Epithelial cell of esophagus (primary cell): ENCODE measurements around the gene MICU1.
"Not testable (repeated sequence)": the region's sequence is repeated elsewhere in the genome, so short reads cannot be mapped to it uniquely, and the experiment has no call there.

ENCODE experiments used
- DNase-seq: peaks from one replicate; pipeline ENCODE4 v3.0.0; 2010; ENCODE audit warnings: low read depth
- H3K4me3 ChIP-seq: 2 replicates; pipeline ENCODE4 v1.5.1; 2011; ENCODE audit warnings: mild to moderate bottlenecking, low read length, control low read depth
- CTCF ChIP-seq: IDR thresholded peaks from 2 replicates; pipeline ENCODE4 v1.5.1; 2011; ENCODE audit warnings: low read depth, mild to moderate bottlenecking, low read length, control low read depth, inconsistent platforms; ENCODE audit not compliant: insufficient read depth; ENCODE audit errors: missing control alignments

Gene MICU1

GRCh38 chr10:72349438-72349837 lies 276.4 kb downstream of the MICU1 start:
- TF ChIP-seq CTCF, result no peak
- H3K4me3 ChIP-seq, result no peak overlapping the region
- DNase-seq, result peak; percentile 45

- no peak for DNase-seq
- no peak overlapping the region for H3K4me3 ChIP-seq
- TF ChIP-seq CTCF, result no peak
Observed at GRCh38 chr10:72348282-72348681, 277.6 kb downstream of the MICU1 start.

- not testable (repeated sequence) for DNase-seq, H3K4me3 ChIP-seq
Observed at GRCh38 chr10:72346117-72346516, 279.8 kb downstream of the MICU1 start.

- no peak for DNase-seq
- H3K4me3 ChIP-seq, result no peak overlapping the region
- TF ChIP-seq CTCF, result no peak
Observed at GRCh38 chr10:72344932-72345331, 280.9 kb downstream of the MICU1 start.

GRCh38 chr10:72342911-72343310 lies 283.0 kb downstream of the MICU1 start:
- no peak for TF ChIP-seq CTCF
- H3K4me3 ChIP-seq, result no peak overlapping the region
- no peak for DNase-seq

- peak; percentile 96 for TF ChIP-seq CTCF
- peak; percentile 64 for DNase-seq
- H3K4me3 ChIP-seq, result no peak overlapping the region
Observed at GRCh38 chr10:72340510-72341261, 285.2 kb downstream of the MICU1 start.

- no peak for DNase-seq
- no peak overlapping the region for H3K4me3 ChIP-seq
- no peak for TF ChIP-seq CTCF
Observed at GRCh38 chr10:72338180-72338579, 287.7 kb downstream of the MICU1 start.
